ENCODE results near the gene DDR2.
A peak's percentile ranks its signal among the peaks of the same experiment; 100 is the strongest.

Gene DDR2

GRCh38 chr1:162674034-162674608 is 41.9 kb downstream of the DDR2 start:
- no peak for DNase-seq

- no peak for DNase-seq
Measured at GRCh38 chr1:162676087-162676486, 43.8 kb downstream of the DDR2 start.

GRCh38 chr1:162676750-162677149 is 44.5 kb downstream of the DDR2 start:
- DNase-seq = no peak

- no peak for DNase-seq
Measured at GRCh38 chr1:162677607-162678371, 45.5 kb downstream of the DDR2 start.

GRCh38 chr1:162678439-162678838 is 46.2 kb downstream of the DDR2 start:
- no peak for DNase-seq

GRCh38 chr1:162679298-162679697 is 47.0 kb downstream of the DDR2 start:
- DNase-seq = no peak

GRCh38 chr1:162680419-162681121 is 48.3 kb downstream of the DDR2 start:
- DNase-seq = no peak

GRCh38 chr1:162681122-162681436 is 48.8 kb downstream of the DDR2 start:
- DNase-seq = no peak

- no peak for DNase-seq
Measured at GRCh38 chr1:162682013-162682419, 49.8 kb downstream of the DDR2 start.

- DNase-seq = no peak
Measured at GRCh38 chr1:162687870-162688269, 55.6 kb downstream of the DDR2 start.

GRCh38 chr1:162688521-162688920 is 56.3 kb downstream of the DDR2 start:
- no peak for DNase-seq

GRCh38 chr1:162688931-162689330 is 56.7 kb downstream of the DDR2 start:
- DNase-seq = no peak

GRCh38 chr1:162689745-162690671 is 57.7 kb downstream of the DDR2 start:
- no peak for DNase-seq

GRCh38 chr1:162690672-162691434 is 58.6 kb downstream of the DDR2 start:
- no peak for DNase-seq

GRCh38 chr1:162691999-162692575 is 59.8 kb downstream of the DDR2 start:
- no peak for DNase-seq

- DNase-seq = no peak
Measured at GRCh38 chr1:162694911-162695310, 62.6 kb downstream of the DDR2 start.

GRCh38 chr1:162695687-162696086 is 63.4 kb downstream of the DDR2 start:
- no peak for DNase-seq

GRCh38 chr1:162696286-162696862 is 64.1 kb downstream of the DDR2 start:
- peak; percentile 88 for DNase-seq

- DNase-seq = peak; percentile 31
Measured at GRCh38 chr1:162697140-162697895, 65.1 kb downstream of the DDR2 start.

- no peak for DNase-seq
Measured at GRCh38 chr1:162699366-162699765, 67.1 kb downstream of the DDR2 start.

- no peak for DNase-seq
Measured at GRCh38 chr1:162700131-162700530, 67.9 kb downstream of the DDR2 start.
